Measurements from ENCODE around the gene LUC7L3.
A peak's percentile ranks its signal among the peaks of the same experiment; 100 is the strongest.
"Not testable (repeated sequence)": the region's sequence is repeated elsewhere in the genome, so short reads cannot be mapped to it uniquely, and the experiment has no call there.

The LUC7L3 gene, protein sequence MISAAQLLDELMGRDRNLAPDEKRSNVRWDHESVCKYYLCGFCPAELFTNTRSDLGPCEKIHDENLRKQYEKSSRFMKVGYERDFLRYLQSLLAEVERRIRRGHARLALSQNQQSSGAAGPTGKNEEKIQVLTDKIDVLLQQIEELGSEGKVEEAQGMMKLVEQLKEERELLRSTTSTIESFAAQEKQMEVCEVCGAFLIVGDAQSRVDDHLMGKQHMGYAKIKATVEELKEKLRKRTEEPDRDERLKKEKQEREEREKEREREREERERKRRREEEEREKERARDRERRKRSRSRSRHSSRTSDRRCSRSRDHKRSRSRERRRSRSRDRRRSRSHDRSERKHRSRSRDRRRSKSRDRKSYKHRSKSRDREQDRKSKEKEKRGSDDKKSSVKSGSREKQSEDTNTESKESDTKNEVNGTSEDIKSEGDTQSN

DNA sequence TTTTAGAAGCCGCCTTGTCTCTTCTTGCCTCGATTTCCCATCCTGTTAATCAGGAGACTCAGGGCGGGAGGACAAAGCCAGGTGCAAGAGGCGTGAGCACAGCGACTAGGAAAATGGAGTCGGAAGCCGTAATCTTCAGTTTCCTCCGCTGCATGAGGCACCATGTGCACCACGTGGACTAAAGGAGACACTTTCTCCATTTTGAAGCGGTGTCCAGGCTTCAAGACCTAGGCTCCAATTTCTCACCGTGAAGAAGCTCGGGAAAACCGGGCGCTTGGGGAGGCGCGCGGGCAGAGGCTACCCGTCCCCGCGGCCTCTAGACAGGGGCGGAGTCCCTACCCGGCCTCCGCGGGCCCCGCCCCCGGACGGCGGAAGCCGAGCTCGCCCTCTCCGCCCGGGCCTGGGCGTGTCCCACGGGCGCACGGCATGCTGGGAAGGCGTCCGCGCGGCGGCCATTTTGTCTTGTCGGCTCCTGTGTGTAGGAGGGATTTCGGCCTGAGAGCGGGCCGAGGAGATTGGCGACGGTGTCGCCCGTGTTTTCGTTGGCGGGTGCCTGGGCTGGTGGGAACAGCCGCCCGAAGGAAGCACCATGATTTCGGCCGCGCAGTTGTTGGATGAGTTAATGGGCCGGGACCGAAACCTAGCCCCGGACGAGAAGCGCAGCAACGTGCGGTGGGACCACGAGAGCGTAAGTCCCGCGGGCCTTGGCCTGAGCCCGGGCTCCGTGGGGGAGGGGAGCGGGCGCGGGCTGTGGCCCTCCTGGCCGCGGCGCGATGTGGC lies at the start of gene LUC7L3:
Gene LUC7L3 (plus strand): TSS at position 460 of the 780 bp plus-strand sequence. CDS start 130 bp downstream, at position 590.
- peak; percentile 82 to 94 (median 88) for DNase-seq (ENCODE audit: low read depth in 3 of 3)

DNA sequence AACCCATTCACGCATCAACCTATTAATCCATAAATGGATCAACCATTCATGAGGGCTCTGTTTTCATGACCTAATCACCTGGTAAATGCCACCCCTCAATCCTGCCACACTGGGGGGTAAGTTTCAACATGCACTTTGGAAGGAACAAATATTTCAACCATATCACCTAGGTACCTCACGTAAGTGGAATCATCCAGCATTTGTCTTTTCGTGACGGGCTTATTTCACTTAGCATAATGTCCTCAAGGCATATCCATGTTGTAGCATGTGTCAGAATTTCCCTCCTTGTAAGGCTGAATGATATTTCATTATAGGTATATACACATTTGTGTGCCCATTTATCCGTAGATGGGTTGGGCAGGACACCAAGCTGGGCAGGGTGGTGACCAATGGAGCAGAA lies 47.3 kb upstream of the LUC7L3 start:
- no peak for DNase-seq (ENCODE audit: low read depth in 3 of 3)

DNA sequence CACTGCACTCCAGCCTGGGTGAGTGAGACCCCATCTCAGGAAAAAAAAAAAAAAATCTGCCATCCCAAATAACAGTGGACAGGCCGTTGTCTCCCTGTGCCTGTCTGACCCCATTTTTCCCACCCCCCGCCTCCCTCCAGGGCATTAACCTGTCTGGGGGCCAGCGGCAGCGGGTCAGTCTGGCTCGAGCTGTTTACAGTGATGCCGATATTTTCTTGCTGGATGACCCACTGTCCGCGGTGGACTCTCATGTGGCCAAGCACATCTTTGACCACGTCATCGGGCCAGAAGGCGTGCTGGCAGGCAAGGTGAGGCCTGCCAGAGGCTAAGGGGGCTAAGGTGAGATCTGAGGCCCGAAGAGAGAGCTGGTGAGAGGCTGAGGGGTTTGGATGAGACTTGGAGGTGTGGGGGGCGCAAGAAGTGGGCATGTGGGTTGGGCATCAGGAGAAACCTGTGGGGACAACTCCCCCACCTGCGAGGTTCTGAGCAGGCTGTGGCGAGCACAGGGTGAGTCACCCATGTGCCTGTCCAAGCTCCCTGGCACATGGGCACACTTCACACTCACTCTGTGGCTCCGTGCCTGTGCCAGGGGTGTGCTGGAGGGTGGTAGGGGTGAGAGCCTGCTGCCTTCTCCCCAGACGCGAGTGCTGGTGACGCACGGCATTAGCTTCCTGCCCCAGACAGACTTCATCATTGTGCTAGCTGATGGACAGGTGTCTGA lies 46.4 kb upstream of the LUC7L3 start:
- DNase-seq (ENCODE audit: low read depth in 3 of 3) = no peak

DNA sequence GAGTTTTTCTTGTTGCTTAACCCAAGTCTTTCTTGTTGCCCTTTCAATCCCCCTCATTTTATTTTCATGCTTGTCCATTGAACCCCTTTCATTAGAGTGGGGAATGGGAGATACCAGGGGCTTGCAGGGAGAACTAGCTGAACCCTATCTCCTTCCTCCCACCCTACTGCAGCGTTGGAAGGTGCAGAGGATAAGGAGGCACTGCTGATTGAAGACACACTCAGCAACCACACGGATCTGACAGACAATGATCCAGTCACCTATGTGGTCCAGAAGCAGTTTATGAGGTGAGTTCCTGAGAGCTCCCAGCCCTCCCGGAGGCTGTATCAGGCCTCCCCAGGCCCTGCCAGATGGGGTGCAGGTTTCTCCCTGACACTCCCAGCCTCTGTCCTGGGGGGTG lies 44.2 kb upstream of the LUC7L3 start:
- DNase-seq (ENCODE audit: low read depth in 3 of 3) = no peak

DNA sequence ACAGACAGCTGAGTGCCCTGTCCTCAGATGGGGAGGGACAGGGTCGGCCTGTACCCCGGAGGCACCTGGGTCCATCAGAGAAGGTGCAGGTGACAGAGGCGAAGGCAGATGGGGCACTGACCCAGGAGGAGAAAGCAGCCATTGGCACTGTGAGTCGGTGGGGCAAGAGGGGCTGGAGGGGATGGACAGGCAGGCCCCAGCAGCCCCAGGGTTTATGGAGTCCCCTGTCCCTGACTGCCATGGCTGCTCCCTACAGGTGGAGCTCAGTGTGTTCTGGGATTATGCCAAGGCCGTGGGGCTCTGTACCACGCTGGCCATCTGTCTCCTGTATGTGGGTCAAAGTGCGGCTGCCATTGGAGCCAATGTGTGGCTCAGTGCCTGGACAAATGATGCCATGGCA lies 43.8 kb upstream of the LUC7L3 start:
- DNase-seq (ENCODE audit: low read depth in 3 of 3) = no peak

DNA sequence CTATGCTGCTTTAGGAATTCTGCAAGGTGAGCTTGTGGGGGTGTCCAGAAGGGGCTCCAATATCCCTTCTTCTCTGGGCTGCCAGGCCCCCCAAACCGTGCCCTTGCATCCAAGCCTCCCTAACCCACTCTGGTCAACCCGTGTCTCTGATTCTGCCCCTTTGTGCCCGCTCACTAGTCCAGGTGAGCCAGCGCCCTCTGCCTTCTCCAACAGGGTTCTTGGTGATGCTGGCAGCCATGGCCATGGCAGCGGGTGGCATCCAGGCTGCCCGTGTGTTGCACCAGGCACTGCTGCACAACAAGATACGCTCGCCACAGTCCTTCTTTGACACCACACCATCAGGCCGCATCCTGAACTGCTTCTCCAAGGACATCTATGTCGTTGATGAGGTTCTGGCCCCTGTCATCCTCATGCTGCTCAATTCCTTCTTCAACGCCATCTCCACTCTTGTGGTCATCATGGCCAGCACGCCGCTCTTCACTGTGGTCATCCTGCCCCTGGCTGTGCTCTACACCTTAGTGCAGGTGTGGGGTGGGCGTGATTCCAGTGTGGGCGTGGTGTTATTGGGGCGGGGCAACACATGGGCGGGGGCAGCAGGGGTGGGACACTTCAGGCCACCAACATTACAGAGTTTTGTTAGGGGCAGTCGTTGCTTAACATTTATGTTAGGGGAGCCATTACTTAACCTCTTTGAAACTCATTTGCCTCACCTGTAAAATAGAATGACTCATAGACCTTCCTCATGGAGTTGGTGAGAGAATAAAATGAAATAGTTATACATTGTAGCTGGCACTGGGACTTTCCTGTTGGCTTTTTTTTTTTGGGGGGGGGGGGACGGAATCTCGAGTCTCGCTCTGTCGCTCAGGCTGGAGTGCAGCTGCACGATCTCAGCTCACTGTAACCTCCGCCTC lies 43.1 kb upstream of the LUC7L3 start:
- no peak for DNase-seq (ENCODE audit: low read depth in 3 of 3)

DNA sequence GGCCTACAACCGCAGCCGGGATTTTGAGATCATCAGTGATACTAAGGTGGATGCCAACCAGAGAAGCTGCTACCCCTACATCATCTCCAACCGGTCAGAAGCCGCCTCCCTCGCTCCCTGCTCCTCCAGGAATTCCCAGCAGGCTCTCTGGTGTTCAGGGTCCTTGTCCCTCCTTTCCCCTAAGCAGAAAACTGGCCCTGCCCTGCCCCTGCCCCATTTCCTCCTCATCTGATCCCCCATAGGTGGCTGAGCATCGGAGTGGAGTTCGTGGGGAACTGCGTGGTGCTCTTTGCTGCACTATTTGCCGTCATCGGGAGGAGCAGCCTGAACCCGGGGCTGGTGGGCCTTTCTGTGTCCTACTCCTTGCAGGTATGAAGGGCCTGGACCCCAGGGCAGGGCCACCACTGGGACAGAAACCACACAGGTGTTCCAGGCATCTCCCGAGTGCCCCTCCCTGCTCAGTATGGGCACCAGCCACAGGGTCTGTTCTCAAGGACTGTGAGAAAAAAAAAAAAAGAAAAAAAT lies 41.5 kb upstream of the LUC7L3 start:
- no peak for DNase-seq (ENCODE audit: low read depth in 3 of 3)

DNA sequence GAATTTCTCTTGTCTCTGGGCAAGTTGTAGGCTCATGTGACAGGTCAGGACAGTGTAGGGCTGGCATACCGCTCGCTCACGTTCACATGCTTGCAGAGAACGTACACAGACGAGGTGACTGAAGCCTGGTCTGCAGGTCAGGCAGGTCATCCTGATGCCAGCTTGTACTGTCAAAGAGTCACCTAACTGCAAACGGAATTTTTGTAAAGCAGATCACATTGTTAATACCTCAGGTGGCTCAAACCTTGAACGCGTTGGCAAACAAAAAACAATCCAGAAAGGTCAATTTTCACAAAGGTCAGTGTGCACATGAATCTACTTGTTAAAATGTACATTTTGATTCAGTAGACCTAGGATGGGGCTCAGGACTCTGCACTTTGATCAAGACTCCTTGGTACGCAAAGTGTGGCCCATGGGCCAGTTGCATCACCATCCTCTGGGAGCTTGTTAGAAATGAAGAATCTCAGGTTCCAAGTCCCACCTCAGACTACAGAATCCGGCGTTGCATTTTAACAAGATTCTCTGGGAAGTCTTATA lies 40.3 kb upstream of the LUC7L3 start:
- no peak for DNase-seq (ENCODE audit: low read depth in 3 of 3)

DNA sequence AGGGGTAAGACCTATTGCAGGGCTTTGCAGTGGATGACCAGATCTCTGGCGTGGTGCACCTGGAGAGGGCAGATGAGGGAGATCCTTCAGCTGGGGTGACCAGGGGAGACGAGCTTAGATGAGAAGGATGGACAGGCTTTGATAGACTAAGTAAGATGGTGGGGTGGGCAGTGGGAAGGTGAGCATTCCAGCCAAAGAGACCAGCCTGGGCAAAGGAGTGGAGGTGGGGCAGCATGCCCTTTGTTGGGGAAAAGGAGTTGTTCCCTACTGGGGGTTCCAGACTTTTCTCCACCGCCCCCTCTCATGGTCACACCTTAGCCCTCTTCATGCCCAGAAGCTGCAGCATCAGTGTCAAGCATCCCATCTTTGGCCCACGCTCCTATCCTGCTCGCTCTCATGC lies 39.3 kb upstream of the LUC7L3 start:
- no peak for DNase-seq (ENCODE audit: low read depth in 3 of 3)

DNA sequence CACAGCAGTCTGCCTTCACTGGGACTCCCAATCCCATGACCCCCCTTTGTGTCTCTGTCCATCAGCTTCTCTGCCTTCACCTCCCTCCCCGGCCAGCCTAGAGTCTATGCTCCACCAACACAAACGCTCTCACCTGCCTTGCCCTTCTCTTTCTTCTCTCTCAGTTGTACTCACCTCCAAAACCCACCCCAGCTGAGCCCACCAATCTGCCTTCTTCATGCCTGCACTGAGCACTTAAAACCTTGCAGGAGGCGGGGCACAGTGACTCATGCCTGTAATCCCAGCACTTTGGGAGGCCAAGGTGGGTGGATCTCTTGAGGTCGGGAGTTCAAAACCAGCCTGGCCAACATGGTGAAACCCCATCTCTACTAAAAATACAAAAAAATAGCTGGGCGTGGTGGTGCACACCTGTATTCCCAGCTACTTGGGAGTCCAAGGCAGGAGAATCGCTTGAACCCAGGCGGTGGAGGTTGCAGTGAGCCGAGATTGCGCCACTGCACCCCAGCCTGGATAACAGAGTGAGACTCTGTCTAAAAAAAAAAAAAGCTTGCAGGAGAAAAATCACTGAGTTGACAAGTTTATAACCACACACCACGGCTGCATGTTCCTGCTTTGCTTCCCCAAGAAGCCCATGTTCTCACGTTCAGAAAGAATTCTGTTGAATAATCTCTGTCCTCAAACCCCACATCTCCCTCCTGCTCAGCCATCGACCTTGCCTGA lies 38.7 kb upstream of the LUC7L3 start:
- DNase-seq (ENCODE audit: low read depth in 3 of 3) = not testable (repeated sequence)

DNA sequence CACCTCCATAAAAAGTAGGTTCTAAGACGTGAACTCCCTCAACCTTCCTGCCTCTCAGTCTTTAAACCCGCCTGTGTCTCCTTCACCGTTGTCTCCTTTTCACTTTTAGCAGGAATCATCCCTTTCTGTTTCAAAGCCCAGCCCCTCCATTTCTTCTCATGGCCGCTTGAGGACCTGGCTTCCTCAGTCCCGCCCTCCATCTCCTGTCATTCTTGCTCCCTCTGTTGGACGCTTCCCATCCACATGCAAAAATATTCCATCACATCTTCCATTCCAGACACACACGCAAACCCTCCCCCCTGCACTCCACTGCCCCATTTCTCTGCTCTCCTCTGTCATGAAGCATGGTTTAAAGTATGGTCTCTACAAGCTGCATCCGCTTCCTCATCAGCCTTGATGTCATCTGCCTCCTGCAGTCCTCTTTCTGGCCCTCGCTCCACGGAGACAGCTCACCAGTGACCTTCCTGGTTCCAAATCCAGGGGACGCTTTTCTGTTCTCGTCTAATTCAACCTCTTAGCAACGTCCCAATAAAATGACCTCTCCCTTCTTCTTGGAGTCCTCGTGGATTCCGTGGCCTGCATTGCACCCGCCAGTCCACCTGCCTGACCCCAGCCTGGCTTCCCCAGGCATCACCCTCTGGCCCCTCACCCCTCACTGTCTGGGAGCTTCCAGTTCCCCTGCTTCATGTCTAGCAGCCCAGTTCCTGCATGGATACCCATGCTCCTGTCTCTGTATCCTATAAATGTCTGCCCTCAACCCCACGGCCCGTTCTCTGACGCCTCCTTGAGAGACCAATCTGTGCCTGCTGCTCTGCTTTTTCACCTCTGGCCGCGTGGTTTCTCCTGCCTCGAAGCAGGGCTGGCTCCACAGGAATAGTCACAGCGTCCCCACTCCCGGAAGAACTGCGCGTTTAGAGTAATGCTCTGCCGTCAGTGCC lies 37.9 kb upstream of the LUC7L3 start:
- no peak for DNase-seq (ENCODE audit: low read depth in 3 of 3)

DNA sequence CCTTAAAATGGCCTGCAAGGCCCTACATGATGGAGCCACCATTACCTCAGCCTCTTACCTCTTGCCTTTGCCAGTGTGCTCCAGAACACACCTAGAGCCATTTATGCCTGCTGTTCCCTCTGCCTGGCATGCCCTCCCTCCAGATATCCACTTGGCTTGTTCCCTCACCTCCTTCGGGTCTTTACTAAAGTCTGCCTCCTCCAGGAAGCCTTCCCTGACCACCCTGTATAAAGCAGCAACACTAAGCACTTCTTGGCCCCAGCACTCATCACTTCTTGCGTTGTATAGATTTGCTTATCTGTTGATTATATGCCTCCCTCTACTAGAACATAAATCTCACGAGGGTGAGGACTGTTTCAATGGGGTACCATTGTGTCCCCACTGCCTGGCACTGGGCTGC lies 37.0 kb upstream of the LUC7L3 start:
- DNase-seq (ENCODE audit: low read depth in 3 of 3) = no peak

DNA sequence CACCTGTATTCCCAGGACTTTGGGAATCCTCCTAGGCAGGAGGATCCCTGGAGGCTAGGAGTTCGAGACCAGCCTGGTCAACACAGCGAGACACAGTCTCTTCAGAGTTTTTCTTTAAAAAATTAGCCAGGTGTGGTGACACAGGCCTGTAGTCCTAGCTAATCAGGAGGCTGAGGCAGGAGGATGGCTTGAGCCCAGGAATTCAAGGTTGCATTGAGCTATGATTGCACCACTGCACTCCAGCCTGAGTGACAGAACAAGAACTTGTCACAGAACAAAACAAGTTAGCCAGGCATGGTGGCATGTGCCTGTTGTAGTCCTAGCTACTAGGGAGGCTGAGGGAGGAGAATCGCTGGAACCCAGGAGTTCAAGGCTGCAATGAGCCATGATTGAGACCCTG lies 36.5 kb upstream of the LUC7L3 start:
- DNase-seq (ENCODE audit: low read depth in 3 of 3) = no peak

DNA sequence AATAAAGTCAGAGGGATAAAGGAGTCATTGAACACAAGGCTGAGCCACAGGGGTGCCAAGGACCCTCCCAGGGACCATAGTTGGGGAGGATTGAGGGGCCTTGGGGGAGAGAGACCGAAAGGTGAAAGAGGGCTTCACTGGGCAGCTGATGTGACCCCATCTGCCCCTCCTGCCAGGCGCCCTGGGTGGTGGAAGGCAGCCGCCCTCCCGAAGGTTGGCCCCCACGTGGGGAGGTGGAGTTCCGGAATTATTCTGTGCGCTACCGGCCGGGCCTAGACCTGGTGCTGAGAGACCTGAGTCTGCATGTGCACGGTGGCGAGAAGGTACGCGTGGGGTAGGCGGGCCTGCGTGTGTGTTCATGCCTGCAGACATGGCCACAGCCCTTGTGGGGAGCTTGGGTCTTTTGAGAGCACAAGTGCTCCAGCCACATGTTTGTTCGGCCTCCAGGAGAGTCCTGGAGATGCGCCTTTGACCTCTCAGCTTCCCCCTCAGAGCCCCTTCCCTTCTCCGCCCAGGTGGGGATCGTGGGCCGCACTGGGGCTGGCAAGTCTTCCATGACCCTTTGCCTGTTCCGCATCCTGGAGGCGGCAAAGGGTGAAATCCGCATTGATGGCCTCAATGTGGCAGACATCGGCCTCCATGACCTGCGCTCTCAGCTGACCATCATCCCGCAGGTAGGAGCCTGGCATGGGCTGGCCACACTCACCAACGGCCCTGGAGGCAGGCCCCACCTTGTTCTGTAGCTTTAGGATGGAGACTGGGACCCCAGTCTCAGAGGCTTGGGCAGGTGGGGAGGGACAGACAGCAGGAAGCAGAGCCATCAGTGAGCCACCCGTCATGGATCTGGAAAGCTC lies 35.7 kb upstream of the LUC7L3 start:
- no peak for DNase-seq (ENCODE audit: low read depth in 3 of 3)

DNA sequence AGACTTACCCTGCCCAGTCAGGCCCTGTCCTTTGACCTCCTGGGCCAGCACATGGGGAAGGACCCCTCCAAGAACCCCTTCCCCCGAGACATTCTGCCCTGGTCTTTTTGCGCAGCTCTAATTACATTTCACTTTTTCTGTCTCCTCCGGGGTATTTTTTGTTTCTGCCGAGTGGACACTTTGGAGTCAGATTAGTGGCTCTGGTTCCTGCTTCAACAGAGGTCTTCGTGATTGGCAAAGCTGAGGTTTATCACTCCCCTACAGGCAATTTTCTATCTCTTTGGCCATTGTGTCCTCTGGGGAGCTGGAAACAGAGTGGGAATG lies 35.2 kb upstream of the LUC7L3 start:
- DNase-seq (ENCODE audit: low read depth in 3 of 3) = no peak

DNA sequence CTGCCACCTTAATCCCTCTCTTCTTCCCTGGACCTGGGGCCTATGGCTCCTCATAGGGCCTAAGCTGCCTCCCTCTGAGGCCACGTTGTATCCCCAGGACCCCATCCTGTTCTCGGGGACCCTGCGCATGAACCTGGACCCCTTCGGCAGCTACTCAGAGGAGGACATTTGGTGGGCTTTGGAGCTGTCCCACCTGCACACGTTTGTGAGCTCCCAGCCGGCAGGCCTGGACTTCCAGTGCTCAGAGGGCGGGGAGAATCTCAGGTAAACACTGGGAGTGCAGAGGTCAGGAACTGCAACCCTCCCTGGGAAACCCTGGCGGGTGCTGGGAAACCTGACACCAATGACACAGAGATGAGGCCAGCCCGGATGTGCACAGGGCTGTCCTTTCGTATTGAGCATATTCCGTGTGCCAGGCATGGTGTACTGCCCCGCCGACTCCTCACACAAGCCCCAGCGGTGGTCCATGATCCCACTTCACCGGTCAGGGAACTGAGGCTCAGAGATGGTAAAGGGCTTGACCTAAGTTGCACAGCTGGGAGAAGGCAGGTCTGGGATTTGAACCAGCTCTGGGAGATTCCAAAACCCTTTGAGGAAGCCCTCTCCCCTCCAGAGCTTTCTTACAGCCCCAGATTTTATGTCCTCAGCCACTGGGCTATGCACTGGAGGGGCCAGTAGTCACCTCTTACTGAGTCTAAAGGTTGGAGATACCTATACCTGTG lies 34.6 kb upstream of the LUC7L3 start:
- no peak for DNase-seq (ENCODE audit: low read depth in 3 of 3)

DNA sequence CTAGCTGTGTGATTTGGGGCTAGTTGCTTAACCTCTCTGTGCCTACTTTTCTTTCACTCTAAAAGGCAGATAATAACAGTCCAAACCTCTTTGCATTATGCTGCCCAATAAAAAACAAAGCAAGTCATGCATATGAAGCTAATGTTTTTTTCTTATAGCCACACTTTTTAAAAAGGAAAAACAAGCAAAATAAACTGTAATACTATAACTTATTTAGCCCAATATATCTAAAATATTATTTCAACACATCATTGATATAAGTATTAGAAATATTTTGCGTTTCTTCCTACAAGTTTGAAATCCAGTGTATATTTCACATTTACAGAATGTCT lies 34.1 kb upstream of the LUC7L3 start:
- DNase-seq (ENCODE audit: low read depth in 3 of 3) = no peak

All from stimulated activated CD4-positive, alpha-beta T cell treated with anti-CD3 and anti-CD28 coated beads, TNF-alpha, amount 100 ng/mL, for 24 hours (primary cell).